Stimulated activated CD4-positive, alpha-beta T cell treated with anti-CD3 and anti-CD28 coated beads, Interleukin-2, amount 100 ng/mL, for 24 hours (primary cell): Measurements from ENCODE around the gene EMC7.
"Not testable (repeated sequence)": the region's sequence is repeated elsewhere in the genome, so short reads cannot be mapped to it uniquely, and the experiment has no call there.

Experiments used
- DNase-seq, 2 donors: peaks; one replicate each; pipeline ENCODE4 v3.0.0-alpha.2; 2020

Gene EMC7

GRCh38 chr15:34101366-34102174, at the start of gene EMC7, which contains the start of gene PGBD4:
EMC7 (minus strand) TSS chr15:34101862; CDS start chr15:34101839, 23 bp downstream.
PGBD4 (plus strand) TSS chr15:34102083; CDS start chr15:34102532, 449 bp downstream.
- peak; percentile 98 to 99 for DNase-seq

- no peak for DNase-seq
Observed at GRCh38 chr15:34147371-34148140, 45.9 kb upstream of the EMC7 start.

- no peak for DNase-seq
Observed at GRCh38 chr15:34133511-34133910, 31.8 kb upstream of the EMC7 start.

- DNase-seq = no peak
Observed at GRCh38 chr15:34132881-34133280, 31.2 kb upstream of the EMC7 start.

GRCh38 chr15:34128898-34129297, 27.2 kb upstream of the EMC7 start:
- no peak for DNase-seq

GRCh38 chr15:34126522-34126921, 24.9 kb upstream of the EMC7 start:
- no peak for DNase-seq

GRCh38 chr15:34125945-34126344, 24.3 kb upstream of the EMC7 start:
- DNase-seq = no peak

GRCh38 chr15:34124651-34125050, 23.0 kb upstream of the EMC7 start:
- DNase-seq = no peak

GRCh38 chr15:34122771-34123183, 21.1 kb upstream of the EMC7 start:
- no peak for DNase-seq

- not testable (repeated sequence) for DNase-seq
Observed at GRCh38 chr15:34121786-34122185, 20.1 kb upstream of the EMC7 start.

- not testable (repeated sequence) for DNase-seq
Observed at GRCh38 chr15:34120420-34120819, 18.8 kb upstream of the EMC7 start.

GRCh38 chr15:34119291-34119690, 17.6 kb upstream of the EMC7 start:
- no peak for DNase-seq

GRCh38 chr15:34116620-34117019, 15.0 kb upstream of the EMC7 start:
- no peak for DNase-seq

- DNase-seq = no peak
Observed at GRCh38 chr15:34114739-34115138, 13.1 kb upstream of the EMC7 start.

GRCh38 chr15:34114215-34114614, 12.6 kb upstream of the EMC7 start:
- DNase-seq = no peak

GRCh38 chr15:34111488-34111887, 9.8 kb upstream of the EMC7 start:
- DNase-seq = no peak

- DNase-seq = no peak
Observed at GRCh38 chr15:34109797-34110663, 8.4 kb upstream of the EMC7 start.

GRCh38 chr15:34107315-34107714, 5.7 kb upstream of the EMC7 start:
- DNase-seq = no peak

GRCh38 chr15:34106423-34106822, 4.8 kb upstream of the EMC7 start:
- no peak for DNase-seq

GRCh38 chr15:34102175-34102925, 688 bp upstream of the EMC7 start:
- DNase-seq = no peak

- DNase-seq = no peak
Observed at GRCh38 chr15:34099914-34100313, 1.7 kb downstream of the EMC7 start.

- DNase-seq = no peak
Observed at GRCh38 chr15:34085746-34086145, 15.9 kb downstream of the EMC7 start.
